ENCODE measurements around the gene FKBP15. TPM values are rescaled to one million over a fixed set of nuclear protein-coding genes. Genes with fewer than 3 reads are reported as not detected.
"Not testable (repeated sequence)": the region's sequence is repeated elsewhere in the genome, so short reads cannot be mapped to it uniquely, and the experiment has no call there.

Gene FKBP15
- total RNA-seq, 5 donors from 2014 or later (not counting 1 experiment from before 2014, with no cell fraction given): 22.2 to 31.8 (median 29.5) TPM

DNA sequence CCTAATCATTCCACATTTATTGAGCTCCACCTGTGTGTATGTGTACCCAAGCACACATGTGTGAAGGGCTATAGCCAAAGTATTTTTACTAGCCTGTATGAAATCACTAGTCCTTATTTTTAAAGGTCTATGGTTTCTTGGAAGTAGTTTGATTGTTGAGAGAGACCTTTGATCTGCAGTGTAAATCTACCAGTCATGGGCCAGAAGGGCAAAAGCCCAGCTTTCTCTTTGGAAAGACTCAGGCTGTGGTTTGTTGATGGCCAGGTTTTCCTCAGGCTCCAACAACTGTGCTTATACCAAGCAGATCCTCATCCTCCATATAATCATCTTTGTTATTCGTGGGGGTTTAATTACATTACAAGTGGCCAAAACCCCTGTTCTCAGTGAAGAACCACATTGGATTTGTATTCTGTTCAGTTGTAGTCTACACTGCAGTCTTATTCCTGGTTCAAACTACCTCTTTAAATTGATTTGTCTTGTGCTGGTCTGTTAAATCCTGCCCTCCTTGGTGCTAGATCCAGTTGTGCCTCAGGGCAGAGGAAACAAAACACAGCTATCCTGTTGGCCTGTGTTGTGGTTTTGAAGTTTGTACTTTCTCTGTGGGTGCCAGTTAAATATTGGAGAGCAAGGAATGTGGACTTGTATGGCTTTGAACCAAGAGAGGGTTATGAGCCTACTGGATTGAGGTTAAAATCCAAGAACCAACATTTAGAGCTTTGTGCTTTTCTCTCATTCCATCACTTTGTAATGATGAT, 41.0 kb upstream of the FKBP15 start:
- ATAC-seq (replicated peaks in 1 of 4) (no peak), DNase-seq (no peak)
- Mint-ChIP-seq H3K36me3 (peaks cover 42% of the 10 kb centered on the region), H3K4me1 (no peaks in the 10 kb centered on the region), H3K27me3 (no peaks in the 10 kb centered on the region), H3K27ac (no peak overlapping the region), H3K4me3 (no peak overlapping the region), H3K9me3 (no peaks in the 10 kb centered on the region)
- no peak overlapping the region for H3K4me3 ChIP-seq (ENCODE audit: control insufficient read depth in 1 of 2, extremely low read depth in 1 of 2, low read length in 1 of 2)
- no peaks in the 10 kb centered on the region for H3K27me3 ChIP-seq (replicated peaks in 1 of 2; ENCODE audit: control insufficient read depth in 2 of 2, extremely low read depth in 1 of 2, insufficient read depth in 2 of 2, low read length in 1 of 2)
- POLR2A ChIA-PET: no interaction called here
- CTCF ChIA-PET: no interaction called here
- H3K4me1 ChIP-seq (ENCODE audit: control insufficient read depth in 1 of 2, extremely low read depth in 1 of 2, insufficient read depth in 2 of 2, low read length in 2 of 2): no peaks in the 10 kb centered on the region
- WGBS (ENCODE audit: insufficient coverage): no CpG with 5 or more reads among the region's 1 CpG
- H3K36me3 ChIP-seq (ENCODE audit: control insufficient read depth in 2 of 2, extremely low read depth in 1 of 2, insufficient read depth in 1 of 2, low read length in 1 of 2): peaks cover 4 to 20% of the 10 kb centered on the region in 2 donors
- no peaks in the 10 kb centered on the region for H3K9me3 ChIP-seq
- H3K27ac ChIP-seq (ENCODE audit: low read length): no peak overlapping the region

DNA sequence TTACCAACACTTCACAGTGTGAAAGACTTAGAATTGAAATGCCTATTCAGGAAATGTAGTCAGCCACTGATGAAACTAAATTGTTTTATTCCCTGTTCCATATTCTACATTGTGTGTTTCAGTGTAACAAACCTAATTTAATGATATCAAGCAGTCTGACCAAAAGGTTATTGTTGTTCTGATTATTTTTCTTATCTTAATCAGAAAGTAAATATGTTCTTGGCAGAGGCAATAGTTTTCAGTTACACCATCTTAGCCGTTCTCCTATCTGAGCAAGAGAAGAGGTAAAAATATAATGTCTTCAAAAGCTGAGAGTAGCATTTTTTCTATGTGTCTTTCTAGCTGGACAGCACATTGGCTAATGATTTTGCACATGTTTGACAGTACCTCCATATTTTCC, 37.2 kb upstream of the FKBP15 start:
- H3K27me3 ChIP-seq (replicated peaks in 1 of 2; ENCODE audit: control insufficient read depth in 2 of 2, extremely low read depth in 1 of 2, insufficient read depth in 2 of 2, low read length in 1 of 2): no peaks in the 10 kb centered on the region
- no CpG with 5 or more reads among the region's 1 CpG for WGBS (ENCODE audit: insufficient coverage)
- peaks cover 4 to 12% of the 10 kb centered on the region in 2 donors for H3K36me3 ChIP-seq (ENCODE audit: control insufficient read depth in 2 of 2, extremely low read depth in 1 of 2, insufficient read depth in 1 of 2, low read length in 1 of 2)
- H3K9me3 Mint-ChIP-seq: no peaks in the 10 kb centered on the region
- peaks cover 36% of the 10 kb centered on the region for H3K36me3 Mint-ChIP-seq
- H3K4me1 ChIP-seq (ENCODE audit: control insufficient read depth in 1 of 2, extremely low read depth in 1 of 2, insufficient read depth in 2 of 2, low read length in 2 of 2): no peaks in the 10 kb centered on the region
- H3K27ac Mint-ChIP-seq: no peak overlapping the region
- no peak overlapping the region for H3K27ac ChIP-seq (ENCODE audit: low read length)
- ChIA-PET POLR2A (no interaction called here), CTCF (interaction anchor here in 1 of 2 donors (0.7 kb wide), 1 partner anchor 24 kb away, joined by 4 read pairs; no protein-coding TSS in a partner anchor)
- H3K27me3 Mint-ChIP-seq: no peaks in the 10 kb centered on the region
- no peak overlapping the region for H3K4me3 ChIP-seq (ENCODE audit: control insufficient read depth in 1 of 2, extremely low read depth in 1 of 2, low read length in 1 of 2)
- H3K4me3 Mint-ChIP-seq: no peak overlapping the region
- DNase-seq (no peak), ATAC-seq (replicated peaks in 1 of 4) (no peak)
- no peaks in the 10 kb centered on the region for H3K9me3 ChIP-seq
- H3K4me1 Mint-ChIP-seq: no peaks in the 10 kb centered on the region

DNA sequence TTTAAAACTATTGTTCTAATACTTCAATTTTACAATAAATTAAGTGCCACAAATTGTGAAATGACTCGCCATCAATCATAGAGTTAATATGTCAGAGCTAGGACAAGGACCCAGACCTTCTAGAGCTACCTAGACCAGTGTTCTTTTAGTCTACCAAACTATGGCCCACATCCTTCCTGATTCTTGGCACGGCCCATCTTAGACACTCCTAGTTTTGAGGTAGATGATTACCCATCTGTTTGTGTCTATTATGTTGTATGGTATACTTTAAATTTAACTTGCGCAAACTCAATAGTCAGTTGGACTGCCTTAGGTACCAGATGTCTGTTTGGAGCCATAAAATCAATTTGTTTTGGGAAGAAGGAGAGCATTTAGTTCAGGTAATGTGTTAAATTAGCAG, 36.8 kb upstream of the FKBP15 start:
- no CpG with 5 or more reads among the region's 3 CpGs for WGBS (ENCODE audit: insufficient coverage)
- Mint-ChIP-seq H3K4me1 (no peaks in the 10 kb centered on the region), H3K27ac (no peak overlapping the region), H3K27me3 (no peaks in the 10 kb centered on the region), H3K4me3 (no peak overlapping the region), H3K9me3 (no peaks in the 10 kb centered on the region), H3K36me3 (peaks cover 36% of the 10 kb centered on the region)
- Histone ChIP-seq H3K27ac (ENCODE audit: low read length) (no peak overlapping the region), H3K4me3 (ENCODE audit: control insufficient read depth in 1 of 2, extremely low read depth in 1 of 2, low read length in 1 of 2) (no peak overlapping the region), H3K36me3 (ENCODE audit: control insufficient read depth in 2 of 2, extremely low read depth in 1 of 2, insufficient read depth in 1 of 2, low read length in 1 of 2) (peaks cover 4 to 12% of the 10 kb centered on the region in 2 donors), H3K9me3 (no peaks in the 10 kb centered on the region), H3K4me1 (ENCODE audit: control insufficient read depth in 1 of 2, extremely low read depth in 1 of 2, insufficient read depth in 2 of 2, low read length in 2 of 2) (no peaks in the 10 kb centered on the region), H3K27me3 (replicated peaks in 1 of 2; ENCODE audit: control insufficient read depth in 2 of 2, extremely low read depth in 1 of 2, insufficient read depth in 2 of 2, low read length in 1 of 2) (no peaks in the 10 kb centered on the region)
- DNase-seq: no peak
- ATAC-seq (replicated peaks in 1 of 4): no peak
- ChIA-PET CTCF (no interaction called here), POLR2A (no interaction called here)

DNA sequence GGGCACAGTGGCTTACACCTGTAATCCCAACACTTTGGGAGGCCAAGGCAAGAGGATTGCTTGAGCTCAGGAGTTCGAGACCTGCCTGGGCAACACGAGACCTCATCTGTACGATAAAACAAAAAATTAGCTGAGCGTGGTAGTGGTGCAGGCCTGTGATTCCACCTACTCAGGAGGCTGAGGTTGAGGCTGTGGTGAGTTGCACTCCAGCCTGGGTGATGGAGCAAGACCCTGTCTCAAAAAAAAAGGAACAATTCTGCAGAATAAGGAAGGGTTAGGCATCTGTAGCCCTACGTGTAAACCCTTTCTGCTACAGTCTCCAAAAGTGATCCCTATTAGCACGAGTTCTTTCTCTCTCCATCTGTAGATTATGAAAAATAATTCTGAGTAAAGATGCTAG, 34.4 kb upstream of the FKBP15 start:
- peaks cover 22% of the 10 kb centered on the region for H3K36me3 Mint-ChIP-seq
- no peak for DNase-seq
- no peak overlapping the region for H3K27ac ChIP-seq (ENCODE audit: low read length)
- H3K4me3 Mint-ChIP-seq: no peak overlapping the region
- 100% methylated on average over 4 of the region's 6 CpGs for WGBS (ENCODE audit: insufficient coverage)
- no peaks in the 10 kb centered on the region for H3K27me3 Mint-ChIP-seq
- no peak for ATAC-seq (replicated peaks in 1 of 4)
- ChIA-PET POLR2A (no interaction called here), CTCF (no interaction called here)
- H3K4me3 ChIP-seq (ENCODE audit: control insufficient read depth in 1 of 2, extremely low read depth in 1 of 2, low read length in 1 of 2): no peak overlapping the region
- H3K27ac Mint-ChIP-seq: no peak overlapping the region
- peaks cover 0 to 2% (median 0%) of the 10 kb centered on the region in 3 donors for H3K9me3 Mint-ChIP-seq
- peaks cover 4 to 10% of the 10 kb centered on the region in 2 donors for H3K36me3 ChIP-seq (ENCODE audit: control insufficient read depth in 2 of 2, extremely low read depth in 1 of 2, insufficient read depth in 1 of 2, low read length in 1 of 2)
- no peaks in the 10 kb centered on the region for H3K9me3 ChIP-seq
- H3K27me3 ChIP-seq (replicated peaks in 1 of 2; ENCODE audit: control insufficient read depth in 2 of 2, extremely low read depth in 1 of 2, insufficient read depth in 2 of 2, low read length in 1 of 2): no peaks in the 10 kb centered on the region
- no peaks in the 10 kb centered on the region for H3K4me1 ChIP-seq (ENCODE audit: control insufficient read depth in 1 of 2, extremely low read depth in 1 of 2, insufficient read depth in 2 of 2, low read length in 2 of 2)
- no peaks in the 10 kb centered on the region for H3K4me1 Mint-ChIP-seq

GRCh38 chr9:113254991-113255390, 33.9 kb upstream of the FKBP15 start:
- Mint-ChIP-seq H3K36me3 (peaks cover 17% of the 10 kb centered on the region), H3K4me3 (no peak overlapping the region), H3K27ac (no peak overlapping the region), H3K27me3 (no peaks in the 10 kb centered on the region), H3K4me1 (no peaks in the 10 kb centered on the region), H3K9me3 (peaks cover 0 to 2% (median 0%) of the 10 kb centered on the region in 3 donors)
- H3K4me1 ChIP-seq (ENCODE audit: control insufficient read depth in 1 of 2, extremely low read depth in 1 of 2, insufficient read depth in 2 of 2, low read length in 2 of 2): no peaks in the 10 kb centered on the region
- H3K4me3 ChIP-seq (ENCODE audit: control insufficient read depth in 1 of 2, extremely low read depth in 1 of 2, low read length in 1 of 2): no peak overlapping the region
- POLR2A ChIA-PET: no interaction called here
- no CpG with 5 or more reads among the region's 1 CpG for WGBS (ENCODE audit: insufficient coverage)
- no peak overlapping the region for H3K27ac ChIP-seq (ENCODE audit: low read length)
- CTCF ChIA-PET: no interaction called here
- DNase-seq (no peak), ATAC-seq (replicated peaks in 1 of 4) (no peak)
- H3K9me3 ChIP-seq: no peaks in the 10 kb centered on the region
- peaks cover under 1 to 6% of the 10 kb centered on the region in 2 donors for H3K36me3 ChIP-seq (ENCODE audit: control insufficient read depth in 2 of 2, extremely low read depth in 1 of 2, insufficient read depth in 1 of 2, low read length in 1 of 2)
- H3K27me3 ChIP-seq (replicated peaks in 1 of 2; ENCODE audit: control insufficient read depth in 2 of 2, extremely low read depth in 1 of 2, insufficient read depth in 2 of 2, low read length in 1 of 2): no peaks in the 10 kb centered on the region

- no peak overlapping the region for H3K4me3 ChIP-seq (ENCODE audit: control insufficient read depth in 1 of 2, extremely low read depth in 1 of 2, low read length in 1 of 2)
- ChIA-PET POLR2A (no interaction called here), CTCF (no interaction called here)
- WGBS (ENCODE audit: insufficient coverage): no CpG with 5 or more reads among the region's 2 CpGs
- no peak for ATAC-seq (replicated peaks in 1 of 4)
- H3K4me1 ChIP-seq (ENCODE audit: control insufficient read depth in 1 of 2, extremely low read depth in 1 of 2, insufficient read depth in 2 of 2, low read length in 2 of 2): no peaks in the 10 kb centered on the region
- no peaks in the 10 kb centered on the region for H3K9me3 ChIP-seq
- no peaks in the 10 kb centered on the region for H3K27me3 Mint-ChIP-seq
- no peaks in the 10 kb centered on the region for H3K36me3 ChIP-seq (ENCODE audit: control insufficient read depth in 2 of 2, extremely low read depth in 1 of 2, insufficient read depth in 1 of 2, low read length in 1 of 2)
- no peak overlapping the region for H3K27ac ChIP-seq (ENCODE audit: low read length)
- no peaks in the 10 kb centered on the region for H3K27me3 ChIP-seq (replicated peaks in 1 of 2; ENCODE audit: control insufficient read depth in 2 of 2, extremely low read depth in 1 of 2, insufficient read depth in 2 of 2, low read length in 1 of 2)
- peaks cover 4% of the 10 kb centered on the region for H3K36me3 Mint-ChIP-seq
- no peaks in the 10 kb centered on the region for H3K4me1 Mint-ChIP-seq
- H3K9me3 Mint-ChIP-seq: peaks cover 0 to 2% (median 0%) of the 10 kb centered on the region in 3 donors
- DNase-seq: no peak
- no peak overlapping the region for H3K4me3 Mint-ChIP-seq
- H3K27ac Mint-ChIP-seq: no peak overlapping the region
Observed at GRCh38 chr9:113250807-113251206, 29.7 kb upstream of the FKBP15 start.

DNA sequence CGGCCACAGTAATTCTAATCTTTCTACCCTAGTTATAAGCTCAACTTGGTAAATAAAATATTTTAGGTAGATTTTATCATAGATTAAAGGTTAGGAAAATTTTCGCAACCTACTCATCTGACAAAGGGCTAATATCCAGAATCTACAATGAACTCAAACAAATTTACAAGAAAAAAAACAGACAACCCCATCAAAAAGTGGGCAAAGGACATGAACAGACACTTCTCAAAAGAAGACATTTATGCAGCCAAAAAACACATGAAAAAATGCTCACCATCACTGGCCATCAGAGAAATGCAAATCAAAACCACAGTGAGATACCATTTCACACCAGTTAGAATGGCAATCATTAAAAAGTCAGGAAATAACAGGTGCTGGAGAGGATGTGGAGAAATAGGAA, 28.6 kb upstream of the FKBP15 start:
- WGBS (ENCODE audit: insufficient coverage): no CpG with 5 or more reads among the region's 2 CpGs
- H3K4me1 ChIP-seq (ENCODE audit: control insufficient read depth in 1 of 2, extremely low read depth in 1 of 2, insufficient read depth in 2 of 2, low read length in 2 of 2); H3K36me3 ChIP-seq (ENCODE audit: control insufficient read depth in 2 of 2, extremely low read depth in 1 of 2, insufficient read depth in 1 of 2, low read length in 1 of 2); H3K27me3 ChIP-seq (replicated peaks in 1 of 2; ENCODE audit: control insufficient read depth in 2 of 2, extremely low read depth in 1 of 2, insufficient read depth in 2 of 2, low read length in 1 of 2); H3K4me1 Mint-ChIP-seq; H3K36me3 Mint-ChIP-seq; H3K4me3 ChIP-seq (ENCODE audit: control insufficient read depth in 1 of 2, extremely low read depth in 1 of 2, low read length in 1 of 2); DNase-seq; ATAC-seq (replicated peaks in 1 of 4); H3K27me3 Mint-ChIP-seq; CTCF ChIA-PET; H3K27ac Mint-ChIP-seq; H3K27ac ChIP-seq (ENCODE audit: low read length); H3K9me3 Mint-ChIP-seq; POLR2A ChIA-PET; H3K9me3 ChIP-seq; H3K4me3 Mint-ChIP-seq: not testable (repeated sequence)

Measured in T-cell (primary cell).